Keratinocyte (primary cell): ENCODE data around the gene ASTN2. TPM values are rescaled to one million over a fixed set of nuclear protein-coding genes. Genes with fewer than 3 reads are reported as not detected.

Experiments used
- DNase-seq: peaks from one replicate; pipeline ENCODE4 v3.0.0-alpha.2; 2011; ENCODE audit warnings: low read depth, missing footprints, low spot score
- FAIRE-seq: peaks from 2 replicates; lab custom pipeline; 2011; peaks lifted over from hg19 to GRCh38; lab: Jason Lieb, UNC
- H2AFZ ChIP-seq: 2 replicates; pipeline ENCODE4 v1.6.0; 2012; ENCODE audit warnings: low read length, control low read depth, inconsistent platforms; ENCODE audit not compliant: control insufficient read depth
- H3K27ac ChIP-seq: 2 replicates; pipeline ENCODE4 v1.5.1; 2011; ENCODE audit warnings: low read length; ENCODE audit not compliant: control insufficient read depth, insufficient read depth
- H3K27me3 ChIP-seq: 3 replicates; pipeline ENCODE4 v1.6.0; 2011; ENCODE audit warnings: low read length; ENCODE audit not compliant: control insufficient read depth, insufficient read depth; ENCODE audit errors: extremely low read depth
- H3K36me3 ChIP-seq, 2 experiments: 2 replicates in 1 of 2; 3 replicates in 1 of 2; pipeline ENCODE4 v1.5.1; 2011; ENCODE audit warnings: low read length in 2 of 2, mild to moderate bottlenecking in 1 of 2; ENCODE audit not compliant: control insufficient read depth in 2 of 2, insufficient read depth in 2 of 2; ENCODE audit errors: extremely low read depth in 1 of 2
- H3K4me1 ChIP-seq: 3 replicates; pipeline ENCODE4 v1.5.1; 2011; ENCODE audit warnings: low read length; ENCODE audit not compliant: control insufficient read depth, insufficient read depth; ENCODE audit errors: extremely low read depth
- H3K4me2 ChIP-seq: 3 replicates; pipeline ENCODE4 v1.6.0; 2011; ENCODE audit warnings: low read depth, low read length; ENCODE audit not compliant: control insufficient read depth, insufficient read depth; ENCODE audit errors: extremely low read depth
- H3K4me3 ChIP-seq, 3 experiments: fragments of 200-600 bp in 1 of 3; sonication (generic) in 1 of 3; 2 replicates in 2 of 3; 3 replicates in 1 of 3; pipeline ENCODE4 v1.5.1; 2011 to 2016; ENCODE audit warnings: low read length in 3 of 3, mild to moderate bottlenecking in 3 of 3, control low read depth in 2 of 3, inconsistent platforms in 1 of 3, low read depth in 1 of 3, mixed read lengths in 1 of 3, mixed run types in 1 of 3, moderate library complexity in 1 of 3; ENCODE audit not compliant: control insufficient read depth in 2 of 3, insufficient read depth in 2 of 3; ENCODE audit errors: extremely low read depth in 1 of 3
- H3K79me2 ChIP-seq: 2 replicates; pipeline ENCODE4 v1.6.0; 2012; ENCODE audit warnings: low read length; ENCODE audit not compliant: control insufficient read depth, insufficient read depth
- H3K9ac ChIP-seq: 3 replicates; pipeline ENCODE4 v1.6.0; 2011; ENCODE audit warnings: low read length; ENCODE audit not compliant: control insufficient read depth, insufficient read depth; ENCODE audit errors: extremely low read depth
- H3K9me1 ChIP-seq: 3 replicates; pipeline ENCODE4 v1.6.0; 2011; ENCODE audit warnings: low read length; ENCODE audit not compliant: control insufficient read depth, insufficient read depth; ENCODE audit errors: extremely low read depth
- H3K9me3 ChIP-seq: 2 replicates; pipeline ENCODE4 v1.5.1; 2012; ENCODE audit warnings: low read depth, low read length; ENCODE audit not compliant: control insufficient read depth
- H4K20me1 ChIP-seq: 3 replicates; pipeline ENCODE4 v1.6.0; 2011; ENCODE audit warnings: low read length; ENCODE audit not compliant: control insufficient read depth, insufficient read depth; ENCODE audit errors: extremely low read depth
- CTCF ChIP-seq, 3 experiments: IDR thresholded peaks in 1 of 3; conservative IDR thresholded peaks in 1 of 3; optimal IDR thresholded peaks in 1 of 3; 2 replicates in 2 of 3; 3 replicates in 1 of 3; pipeline versions ENCODE3 to v1.5.1; 2011; ENCODE audit warnings: low read length in 3 of 3, mild to moderate bottlenecking in 3 of 3, moderate library complexity in 2 of 3, control low read depth in 1 of 3, inconsistent platforms in 1 of 3; ENCODE audit not compliant: insufficient read depth in 2 of 3; ENCODE audit errors: extremely low read depth in 1 of 3
- EZH2 ChIP-seq: IDR thresholded peaks from one replicate; pipeline ENCODE4 v1.6.1; 2012; ENCODE audit warnings: inconsistent platforms, mild to moderate bottlenecking, low read length, moderate library complexity
- dilution Hi-C: fragments of 300-500 bp; cut with MboI; formaldehyde crosslinking; loops from one replicate; pipeline ENCODE4 v1.7.0; 2020; ENCODE audit warnings: low sequenced_read_pairs; ENCODE audit not compliant: extremely low pct_ligation_motif_present
- polyA plus RNA-seq, 5 experiments: library from polyadenylated mRNA; depleted of rRNA in 3 of 5; stranded (reverse) in 3 of 5; stranded (forward) in 1 of 5; unstranded in 1 of 5; fragments of >200 nt; gene quantifications; 1 replicate in 1 of 5; 2 replicates in 3 of 5; 3 replicates in 1 of 5; pipeline versions ENCODE4 v1.2.1 to v1.2.3, GENCODE V29; 2011 to 2012; ENCODE audit warnings: missing spikeins in 2 of 5, low read depth in 1 of 5, low replicate concordance in 1 of 5

The ASTN2 gene
- polyA plus RNA-seq, 1 donor (not counting 4 experiments of a cell fraction or from before 2014, with no cell fraction given), result 0.31 TPM

- no peak overlapping the region for H3K27ac ChIP-seq
- FAIRE-seq, result no peak
- no peaks in the 10 kb centered on the region for H3K27me3 ChIP-seq
- no peaks in the 10 kb centered on the region for H4K20me1 ChIP-seq
- TF ChIP-seq CTCF (optimal IDR thresholded peaks at IDR 0.05 in 1 of 3, IDR thresholded peaks at IDR 0.05 in 1 of 3, conservative IDR thresholded peaks at IDR 0.05 in 1 of 3; ENCODE audit: extremely low read depth in 1 of 3, insufficient read depth in 2 of 3, low read length in 3 of 3), result no peak
- no peak for TF ChIP-seq EZH2
- no peak overlapping the region for H3K4me2 ChIP-seq
- H3K4me3 ChIP-seq, result no peak overlapping the region
- no peak for DNase-seq
- no peaks in the 10 kb centered on the region for H3K9me1 ChIP-seq
- H3K4me1 ChIP-seq, result no peaks in the 10 kb centered on the region
- H3K9ac ChIP-seq, result no peak overlapping the region
- no peaks in the 10 kb centered on the region for H3K9me3 ChIP-seq
- dilution Hi-C loops, result no loop called here
- H3K79me2 ChIP-seq, result no peaks in the 10 kb centered on the region
- no peaks in the 10 kb centered on the region for H3K36me3 ChIP-seq
- no peak overlapping the region for H2AFZ ChIP-seq
These were observed 114.3 kb downstream of the ASTN2 start for GRCh38 chr9:117300371-117301110.

GRCh38 chr9:117296453-117296852, 118.4 kb downstream of the ASTN2 start:
- Histone ChIP-seq H3K9me1 (no peaks in the 10 kb centered on the region), H3K4me2 (no peak overlapping the region), H3K79me2 (no peaks in the 10 kb centered on the region), H3K27ac (no peak overlapping the region), H2AFZ (no peak overlapping the region), H3K4me3 (no peak overlapping the region), H3K9ac (no peak overlapping the region), H3K9me3 (no peaks in the 10 kb centered on the region), H3K4me1 (no peaks in the 10 kb centered on the region), H3K27me3 (no peaks in the 10 kb centered on the region), H3K36me3 (no peaks in the 10 kb centered on the region), H4K20me1 (no peaks in the 10 kb centered on the region)
- DNase-seq (no peak), FAIRE-seq (no peak)
- TF ChIP-seq EZH2 (no peak), CTCF (optimal IDR thresholded peaks at IDR 0.05 in 1 of 3, IDR thresholded peaks at IDR 0.05 in 1 of 3, conservative IDR thresholded peaks at IDR 0.05 in 1 of 3; ENCODE audit: extremely low read depth in 1 of 3, insufficient read depth in 2 of 3, low read length in 3 of 3) (no peak)
- dilution Hi-C loops, result no loop called here
